Ovary (tissue), 9 donors: Measurements from ENCODE around the gene EHMT1. TPM values are rescaled to one million over a fixed set of nuclear protein-coding genes. Genes with fewer than 3 reads are reported as not detected.

Experiments
- DNase-seq, 5 donors: peaks; one replicate each; pipeline ENCODE4 v3.0.0-alpha.2; 2019 to 2020
- H3K27ac ChIP-seq, 2 donors: fragments of 200-600 bp; one replicate each; pipeline versions ENCODE4 v1.5.1 to v1.8.0; 2019 to 2022
- H3K27me3 ChIP-seq: fragments of 200-600 bp; one replicate; pipeline ENCODE4 v1.8.0; 2022
- H3K36me3 ChIP-seq: fragments of 200-600 bp; sonication (generic); one replicate; pipeline ENCODE4 v1.5.1; 2019
- H3K4me1 ChIP-seq: one replicate; pipeline ENCODE4 v1.8.1; 2013; ENCODE audit warnings: mild to moderate bottlenecking, moderate library complexity; ENCODE audit not compliant: insufficient read depth
- H3K4me3 ChIP-seq: fragments of 200-600 bp; sonication (generic); one replicate; pipeline ENCODE4 v1.5.1; 2017
- H3K9me3 ChIP-seq, 2 donors: fragments of 200-600 bp in 1 of 2; sonication (generic) in 1 of 2; one replicate each; pipeline versions ENCODE4 v1.5.1 to v1.8.1; 2013 to 2019; ENCODE audit warnings: mild to moderate bottlenecking in 1 of 2, moderate library complexity in 1 of 2
- CTCF ChIP-seq, 3 donors: fragments of 450-650 bp in 2 of 3; fragments of 200-600 bp in 1 of 3; IDR thresholded peaks; one replicate each; pipeline versions ENCODE4 v1.5.1 to v1.8.0; 2016 to 2022; ENCODE audit warnings: antibody characterized with exemption in 3 of 3, mild to moderate bottlenecking in 1 of 3
- EP300 ChIP-seq: sonication (generic); formaldehyde crosslinking; IDR thresholded peaks from one replicate; pipeline ENCODE4 v1.6.1; 2017; ENCODE audit warnings: antibody characterized with exemption
- POLR2A ChIP-seq: fragments of 450-650 bp; IDR thresholded peaks from one replicate; pipeline ENCODE4 v1.6.1; 2017; ENCODE audit warnings: antibody characterized with exemption, mild to moderate bottlenecking, moderate library complexity
- WGBS, 3 donors: extraction: QIAGEN DNeasy Blood & Tissue Kit in 1 of 3; methylation state at CpG; one replicate each; pipeline versions ENCODE4 v1.1.5 to v1.1.7; 2013 to 2017; 5-methylcytosine and 5-hydroxymethylcytosine counted together
- intact Hi-C, 4 donors: fragments of 100-400 bp; cut with DNase I; formaldehyde crosslinking; loops; one replicate each; pipeline versions ENCODE4 v1.11.0 to v1.15.1; 2022 to 2023
- polyA plus RNA-seq, 2 donors: library from polyadenylated mRNA; stranded (reverse); fragments of 200-250 nt in 1 of 2; fragments of 350-450 nt in 1 of 2; fragmentation: Illumina TruSeq in 1 of 2; extraction: RNeasy Lipid Tissue Mini Kit (QIAGEN cat#74804) in 1 of 2; gene quantifications; one replicate each; pipeline ENCODE4 v1.2.3, GENCODE V29; 2013 to 2014
- total RNA-seq, 7 donors: library from RNA; depleted of rRNA in 2 of 7; stranded (reverse); fragments of >200 nt in 2 of 7; fragmentation: NEBNext Ultra II Directional in 3 of 7; extraction: Animal tissue kit (Norgen Biotek cat#: 25700) in 3 of 7; gene quantifications; one replicate each; pipeline versions ENCODE4 v1.1.0 to v1.2.4, GENCODE V29; 2016 to 2023
- donor health status: DM: no; HTN: no; CAD: no; lungs with moderate emphysema.
- donor health status: DM: no; HTN: no; CAD: no.
- donor health status: Bipolar disorder and iron deficiency.
- donor health status: DM: yes; HTN: yes; CAD: no.
- donor health status: DM: no; HTN: no; CAD: no.
- donor health status: DM: yes; HTN: yes; CAD: no.

EHMT1 gene
- total and polyA plus RNA-seq, 9 donors = 40.8 to 98.5 (median 77.9) TPM

- H3K9me3 ChIP-seq = no peaks in the 10 kb centered on the region
- H3K27ac ChIP-seq = no peak overlapping the region
- intact Hi-C loops = no loop called here
- H3K4me1 ChIP-seq = no peaks in the 10 kb centered on the region
- TF ChIP-seq CTCF (IDR thresholded peaks at IDR 0.05) = no peak
- no peak for TF ChIP-seq POLR2A
- no peak for TF ChIP-seq EP300
- no peak for DNase-seq
- no peaks in the 10 kb centered on the region for H3K36me3 ChIP-seq
- 85 to 96% (median 92%) methylated on average over 14 of the region's 14 CpGs for WGBS, 3 donors
- H3K4me3 ChIP-seq = no peak overlapping the region
- no peaks in the 10 kb centered on the region for H3K27me3 ChIP-seq
These were observed 152.8 kb downstream of the EHMT1 start for GRCh38 chr9:137771580-137771979.

GRCh38 chr9:137772281-137772873, 153.6 kb downstream of the EHMT1 start:
- intact Hi-C loops = no loop called here
- 86 to 89% (median 86%) methylated on average over 12 of the region's 12 CpGs for WGBS, 3 donors
- DNase-seq = no peak

GRCh38 chr9:137774775-137775386, 156.1 kb downstream of the EHMT1 start:
- DNase-seq = no peak
- intact Hi-C loops = no loop called here

More at GRCh38 chr9:137772281-137772873, 153.6 kb downstream of the EHMT1 start:
- Histone ChIP-seq H3K4me1 (no peaks in the 10 kb centered on the region), H3K4me3 (no peak overlapping the region), H3K27ac (no peak overlapping the region), H3K9me3 (no peaks in the 10 kb centered on the region), H3K36me3 (no peaks in the 10 kb centered on the region), H3K27me3 (no peaks in the 10 kb centered on the region)
- TF ChIP-seq EP300 (no peak), CTCF (IDR thresholded peaks at IDR 0.05) (no peak), POLR2A (no peak)

GRCh38 chr9:137776306-137776995, 157.6 kb downstream of the EHMT1 start:
- Histone ChIP-seq H3K4me1 (no peaks in the 10 kb centered on the region), H3K36me3 (no peaks in the 10 kb centered on the region), H3K27ac (no peak overlapping the region), H3K9me3 (no peaks in the 10 kb centered on the region), H3K4me3 (no peak overlapping the region), H3K27me3 (no peaks in the 10 kb centered on the region)
- DNase-seq = no peak
- TF ChIP-seq CTCF (IDR thresholded peaks at IDR 0.05) = no peak
- no peak for TF ChIP-seq EP300
- TF ChIP-seq POLR2A = no peak
- 91% methylated on average over 22 of the region's 22 CpGs for whole genome bisulfite sequencing, 3 donors
- intact Hi-C loops = no loop called here

More at GRCh38 chr9:137774775-137775386, 156.1 kb downstream of the EHMT1 start:
- no peaks in the 10 kb centered on the region for H3K4me1 ChIP-seq
- TF ChIP-seq POLR2A = no peak
- no peak for TF ChIP-seq CTCF (IDR thresholded peaks at IDR 0.05)
- no peak for TF ChIP-seq EP300
- 95 to 96% (median 95%) methylated on average over 24 of the region's 24 CpGs for WGBS, 3 donors
- H3K27me3 ChIP-seq = no peaks in the 10 kb centered on the region
- no peaks in the 10 kb centered on the region for H3K36me3 ChIP-seq
- no peak overlapping the region for H3K4me3 ChIP-seq
- no peak overlapping the region for H3K27ac ChIP-seq
- no peaks in the 10 kb centered on the region for H3K9me3 ChIP-seq
